ENCODE measurements around the gene WDR33. TPM values are rescaled to one million over a fixed set of nuclear protein-coding genes. Genes with fewer than 3 reads are reported as not detected.

WDR33 gene
- total and polyA plus RNA-seq, 9 of the 15 experiments (the other 6 are each of a cell fraction or from before 2014, with no cell fraction given) = 24.2 to 57.4 (median 38.4) TPM

- no peak for TF ChIP-seq AFF4 (CRISPR knock-in tag; IDR thresholded peaks at IDR 0.05)
- TF ChIP-seq CEBPB (tag; IDR thresholded peaks at IDR 0.05) = peak; percentile 44; the same call in 1 of the 2 replicates
- TF ChIP-seq ZBTB9 (CRISPR knock-in tag; IDR thresholded peaks at IDR 0.05) = no peak
- TF ChIP-seq MEIS2 (IDR thresholded peaks at IDR 0.05; ENCODE audit: partially characterized antibody) = no peak
- no peak for TF ChIP-seq TSHZ1 (CRISPR knock-in tag; IDR thresholded peaks at IDR 0.05)
Observed at GRCh38 chr2:127712999-127713398, 98.0 kb downstream of the WDR33 start (continued).
